H1 (cell line): ENCODE measurements around the gene NCKIPSD. TPM values are rescaled to one million over a fixed set of nuclear protein-coding genes. Genes with fewer than 3 reads are reported as not detected.

Source experiments
- CTCF ChIA-PET: fragments of 300-600 bp; sonication (Branson Sonifier 250); formaldehyde crosslinking; loops from one replicate; lab custom pipeline; 2021; ENCODE audit not compliant: partially characterized antibody; lab: Charles Lee
- POLR2A ChIA-PET: fragments of 300-600 bp; sonication (Branson Sonifier 250); formaldehyde crosslinking; loops from one replicate; lab custom pipeline; 2021; ENCODE audit warnings: inconsistent platforms; ENCODE audit not compliant: partially characterized antibody; lab: Charles Lee
- DNase-seq, 2 experiments: peaks; one replicate each; pipeline versions ENCODE4 v3.0.0 to v3.0.0-alpha.2; 2010 to 2022; ENCODE audit warnings: low spot score in 2 of 2, low read depth in 1 of 2, mixed read lengths in 1 of 2
- FAIRE-seq: peaks from 2 replicates; lab custom pipeline; 2011; peaks lifted over from hg19 to GRCh38; lab: Jason Lieb, UNC
- H2AFZ ChIP-seq: 2 replicates; pipeline ENCODE4 v1.8.1; 2012; ENCODE audit warnings: low read length, inconsistent platforms
- H2AK5ac ChIP-seq: 2 replicates; pipeline ENCODE4 v1.6.1; 2013; ENCODE audit warnings: low read depth, low read length
- H2BK120ac ChIP-seq: replicated peaks from 2 replicates; pipeline ENCODE3; 2013; ENCODE audit warnings: low read depth, low read length, inconsistent platforms
- H2BK12ac ChIP-seq: 2 replicates; pipeline ENCODE4 v1.6.1; 2013; ENCODE audit warnings: low read depth, low read length
- H2BK15ac ChIP-seq: 2 replicates; pipeline ENCODE4 v1.6.1; 2013; ENCODE audit warnings: low read length
- H2BK20ac ChIP-seq: 2 replicates; pipeline ENCODE4 v1.6.1; 2013; ENCODE audit warnings: low read length
- H2BK5ac ChIP-seq: 2 replicates; pipeline ENCODE4 v1.6.1; 2013; ENCODE audit warnings: low read depth, low read length
- H3K14ac ChIP-seq: 2 replicates; pipeline ENCODE4 v1.6.1; 2013; ENCODE audit warnings: inconsistent platforms; ENCODE audit not compliant: insufficient read length
- H3K18ac ChIP-seq: 2 replicates; pipeline ENCODE4 v1.6.1; 2013; ENCODE audit warnings: low read length; ENCODE audit errors: extremely low read depth
- H3K23ac ChIP-seq: 2 replicates; pipeline ENCODE4 v1.6.1; 2013; ENCODE audit warnings: inconsistent platforms; ENCODE audit not compliant: insufficient read length
- H3K23me2 ChIP-seq: 2 replicates; pipeline ENCODE4 v1.6.1; 2013; ENCODE audit warnings: low read depth, low read length
- H3K27ac ChIP-seq: 2 replicates; pipeline ENCODE4 v1.6.1; 2011; ENCODE audit warnings: low read depth, low read length, inconsistent platforms
- H3K27me3 ChIP-seq, 4 experiments: replicated peaks in 1 of 4; 1 replicate in 1 of 4; 2 replicates in 3 of 4; pipeline versions ENCODE4 v1.6.1 to v1.8.1; 2011 to 2013; ENCODE audit warnings: low read length in 3 of 4, mild to moderate bottlenecking in 3 of 4, inconsistent platforms in 2 of 4, mixed read lengths in 2 of 4, moderate library complexity in 1 of 4; ENCODE audit not compliant: control insufficient read depth in 3 of 4, insufficient read depth in 3 of 4; ENCODE audit errors: extremely low read depth in 1 of 4
- H3K36me3 ChIP-seq, 4 experiments: 2 replicates each; pipeline versions ENCODE4 v1.6.1 to v1.8.1; 2011 to 2013; ENCODE audit warnings: mild to moderate bottlenecking in 4 of 4, low read length in 3 of 4, moderate library complexity in 2 of 4, control low read depth in 1 of 4, inconsistent platforms in 1 of 4; ENCODE audit not compliant: insufficient read depth in 4 of 4, control insufficient read depth in 2 of 4
- H3K4ac ChIP-seq: replicated peaks from 2 replicates; pipeline ENCODE3; 2013; ENCODE audit warnings: low read length, low read depth, mixed read lengths, inconsistent platforms; ENCODE audit not compliant: insufficient read length
- H3K4me1 ChIP-seq, 4 experiments: replicated peaks in 1 of 4; 1 replicate in 1 of 4; 2 replicates in 3 of 4; pipeline versions ENCODE4 v1.6.1 to v1.8.1; 2011 to 2013; ENCODE audit warnings: low read length in 3 of 4, inconsistent platforms in 2 of 4, mixed read lengths in 1 of 4; ENCODE audit not compliant: insufficient read depth in 4 of 4, control insufficient read depth in 3 of 4
- H3K4me2 ChIP-seq, 2 experiments: 2 replicates each; pipeline versions ENCODE4 v1.6.1 to v1.8.1; 2011 to 2013; ENCODE audit warnings: low read depth in 2 of 2, low read length in 2 of 2, control low read depth in 1 of 2, inconsistent platforms in 1 of 2, mild to moderate bottlenecking in 1 of 2; ENCODE audit not compliant: insufficient read depth in 1 of 2
- H3K4me3 ChIP-seq, 4 experiments: fragments of 200-600, 300-600 bp in 1 of 4; sonication (generic), shearing (Covaris generic), sonication (Bioruptor Twin) in 1 of 4; 2 replicates each; pipeline versions ENCODE4 v1.5.1 to v1.8.1; 2011 to 2016; ENCODE audit warnings: low read length in 4 of 4, low read depth in 3 of 4, control low read depth in 2 of 4, inconsistent platforms in 2 of 4, mild to moderate bottlenecking in 2 of 4, mixed read lengths in 1 of 4, moderate library complexity in 1 of 4; ENCODE audit not compliant: insufficient read depth in 2 of 4; ENCODE audit errors: extremely low read depth in 1 of 4
- H3K56ac ChIP-seq: replicated peaks from 2 replicates; pipeline ENCODE3; 2013; ENCODE audit warnings: low read depth, mild to moderate bottlenecking, mixed read lengths, low read length, inconsistent platforms; ENCODE audit not compliant: insufficient read length
- H3K79me1 ChIP-seq: 2 replicates; pipeline ENCODE4 v1.6.1; 2013; ENCODE audit warnings: low read depth, low read length, control low read depth
- H3K79me2 ChIP-seq, 2 experiments: 2 replicates each; pipeline versions ENCODE4 v1.6.1 to v1.8.1; 2012 to 2013; ENCODE audit warnings: low read length in 2 of 2, mild to moderate bottlenecking in 2 of 2, inconsistent platforms in 1 of 2; ENCODE audit not compliant: insufficient read depth in 2 of 2, control insufficient read depth in 1 of 2
- H3K9ac ChIP-seq, 4 experiments: replicated peaks in 1 of 4; 1 replicate in 1 of 4; 2 replicates in 3 of 4; pipeline versions ENCODE4 v1.6.1 to v1.8.1; 2011 to 2013; ENCODE audit warnings: low read depth in 3 of 4, low read length in 3 of 4, control low read depth in 2 of 4, mild to moderate bottlenecking in 2 of 4, moderate library complexity in 2 of 4, inconsistent platforms in 1 of 4; ENCODE audit errors: extremely low read depth in 1 of 4
- H3K9me3 ChIP-seq, 2 experiments: 2 replicates each; pipeline versions ENCODE4 v1.6.1 to v1.8.1; 2012 to 2013; ENCODE audit warnings: mild to moderate bottlenecking in 2 of 2, moderate library complexity in 2 of 2, control low read depth in 1 of 2, inconsistent platforms in 1 of 2, low read depth in 1 of 2, low read length in 1 of 2, mixed read lengths in 1 of 2; ENCODE audit not compliant: insufficient read depth in 2 of 2
- H4K20me1 ChIP-seq, 2 experiments: replicated peaks in 1 of 2; 2 replicates each; pipeline versions ENCODE3 to v1.8.1; 2011 to 2013; ENCODE audit warnings: inconsistent platforms in 2 of 2, low read length in 2 of 2, mild to moderate bottlenecking in 1 of 2; ENCODE audit not compliant: insufficient read depth in 2 of 2, control insufficient read depth in 1 of 2
- H4K5ac ChIP-seq: 2 replicates; pipeline ENCODE4 v1.6.1; 2013; ENCODE audit warnings: low read length, low read depth, mixed read lengths, inconsistent platforms; ENCODE audit not compliant: insufficient read length
- H4K8ac ChIP-seq: 2 replicates; pipeline ENCODE4 v1.8.0; 2013; ENCODE audit warnings: mild to moderate bottlenecking, moderate library complexity, low read length, inconsistent platforms; ENCODE audit not compliant: insufficient read depth; ENCODE audit errors: extremely low read depth
- H4K91ac ChIP-seq: replicated peaks from 2 replicates; pipeline ENCODE3; 2013; ENCODE audit warnings: low read length, mixed read lengths, inconsistent platforms; ENCODE audit not compliant: insufficient read length
- HDAC6 ChIP-seq: IDR thresholded peaks from one replicate; pipeline ENCODE4 v1.7.1; 2012; ENCODE audit warnings: low read depth, mild to moderate bottlenecking, inconsistent platforms, low read length, moderate library complexity
- KDM4A ChIP-seq: IDR thresholded peaks from one replicate; pipeline ENCODE4 v1.7.1; 2012; ENCODE audit warnings: low read depth, mild to moderate bottlenecking, moderate library complexity, low read length, inconsistent platforms; ENCODE audit not compliant: severe bottlenecking
- MAFK ChIP-seq: IDR thresholded peaks from 2 replicates; pipeline ENCODE4 v1.6.1; 2012; ENCODE audit warnings: low read depth, mild to moderate bottlenecking, improper control_type of control experiment, low read length
- POLR2A ChIP-seq, 2 experiments: IDR thresholded peaks; 1 replicate in 1 of 2; 2 replicates in 1 of 2; pipeline ENCODE4 v1.6.1; 2011; ENCODE audit warnings: low read depth in 2 of 2, low read length in 2 of 2, mild to moderate bottlenecking in 2 of 2; ENCODE audit errors: control extremely low read depth in 1 of 2
- POLR2AphosphoS5 ChIP-seq: IDR thresholded peaks from 2 replicates; pipeline ENCODE4 v1.6.1; 2011; ENCODE audit warnings: low read depth, low read length
- RAD21 ChIP-seq, 2 experiments: IDR thresholded peaks in 1 of 2; conservative IDR thresholded peaks in 1 of 2; 2 replicates each; pipeline ENCODE4 v1.6.1; 2011; ENCODE audit warnings: low read depth in 2 of 2, low read length in 2 of 2, improper control_type of control experiment in 1 of 2, inconsistent platforms in 1 of 2, mild to moderate bottlenecking in 1 of 2, moderate library complexity in 1 of 2
- RFX5 ChIP-seq: IDR thresholded peaks from 2 replicates; pipeline ENCODE4 v1.6.1; 2011; ENCODE audit warnings: low read depth, low read length, improper control_type of control experiment, borderline replicate concordance
- WGBS, 2 experiments: shearing (Covaris generic) in 1 of 2; methylation state at CpG; one replicate each; pipeline versions ENCODE4 v1.1.6 to v1.1.7; 2013 to 2015; ENCODE audit warnings: low lambda C conversion rate in 2 of 2, mixed read lengths in 2 of 2, inconsistent platforms in 1 of 2, low coverage in 1 of 2, missing lambda C conversion rate in 1 of 2; ENCODE audit not compliant: insufficient replicate concordance in 2 of 2, insufficient coverage in 1 of 2, insufficient read length in 1 of 2; ENCODE audit errors: extremely low coverage in 1 of 2, missing lambda C conversion rate in 1 of 2; 5-methylcytosine and 5-hydroxymethylcytosine counted together
- polyA plus RNA-seq, 7 experiments: library from polyadenylated mRNA; depleted of rRNA in 3 of 7; stranded (reverse) in 5 of 7; unstranded in 2 of 7; fragments of >200 nt in 5 of 7; fragments of 200-250 nt in 2 of 7; gene quantifications; 1 replicate in 5 of 7; 2 replicates in 1 of 7; 4 replicates in 1 of 7; pipeline versions ENCODE4 v1.2.1 to v1.2.3, GENCODE V29; 2011 to 2013; ENCODE audit warnings: missing spikeins in 2 of 7, mixed read lengths in 2 of 7
- total RNA-seq: library from RNA; stranded (reverse); fragmentation: NEBNext Ultra II Directional; extraction: Animal tissue kit (Norgen Biotek cat#: 25700); gene quantifications from 2 replicates; pipeline ENCODE4 v1.2.1, GENCODE V29; 2021

The NCKIPSD gene
- total and polyA plus RNA-seq, 2 of the 8 experiments (the other 6 are each of a cell fraction or from before 2014, with no cell fraction given), result 34.7 to 91.8 TPM

DNA sequence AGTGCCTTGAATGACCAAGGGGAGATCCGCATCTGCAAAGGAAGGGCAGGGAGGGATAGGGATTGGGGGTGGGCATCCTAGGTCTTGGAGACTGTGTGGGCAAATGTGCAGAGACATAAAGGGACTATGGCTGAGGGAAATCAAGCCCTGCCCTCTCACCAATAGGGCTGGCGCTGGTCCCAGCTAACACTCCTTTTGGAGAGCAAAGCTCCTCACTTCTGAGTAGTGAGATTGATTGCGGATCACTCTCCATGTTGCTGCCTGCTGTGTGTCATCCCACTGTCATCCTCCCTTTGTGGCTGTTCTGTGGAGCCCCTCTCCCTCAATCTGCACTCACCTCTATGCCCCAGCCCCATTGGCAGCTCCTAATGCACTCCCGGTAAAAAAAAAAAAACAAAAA is 20.8 kb downstream of the NCKIPSD start:
- POLR2A ChIA-PET, result interaction anchor here (1.5 to 11.1 kb wide), 8 partner anchors 13 to 75 kb away, joined by 3 to 175 read pairs (median 42); partner anchors contain the start of genes NCKIPSD and SLC26A6
- DNase-seq (no peak), FAIRE-seq (no peak)
- Histone ChIP-seq H3K27me3 (0 out of 7 replicates have a peak, but pooled peaks cover 0 to 4% (median 0%) of the 10 kb centered on the region in 4 experiments), H3K56ac (no peak overlapping the region), H3K4me1 (peaks cover 0 to 11% (median 7%) of the 10 kb centered on the region in 4 experiments; a peak in 5 of 7 replicates), H2BK12ac (0 out of 2 replicates have a peak overlapping the region, but pooled peaks have one; percentile 50), H4K91ac (no peak overlapping the region), H4K5ac (no peak overlapping the region), H3K18ac (no peak overlapping the region), H3K23me2 (peaks cover 12% of the 10 kb centered on the region; the same call in 1 of the 2 replicates), H2AFZ (no peak overlapping the region), H2BK20ac (no peak overlapping the region), H3K9me3 (no peaks in the 10 kb centered on the region), H3K79me1 (peaks cover 2% of the 10 kb centered on the region; the same call in 1 of the 2 replicates), H2BK15ac (peak overlapping the region; percentile 72; the same call in 1 of the 2 replicates), H3K36me3 (peaks cover 0 to 12% (median 1%) of the 10 kb centered on the region in 4 experiments; a peak in 4 of 8 replicates), H2BK120ac (no peak overlapping the region), H3K4me2 (peak overlapping the region in 1 of 2 experiments; percentile 77; a peak in 1 of 4 replicates), H4K20me1 (peaks cover 5 to 12% of the 10 kb centered on the region in 2 experiments), H2AK5ac (peak overlapping the region; percentile 86; the same call in 1 of the 2 replicates), H3K4me3 (no peak overlapping the region), H4K8ac (no peak overlapping the region), H3K79me2 (no peaks in the 10 kb centered on the region), H3K4ac (no peak overlapping the region), H3K23ac (no peak overlapping the region), H3K14ac (no peak overlapping the region), H3K9ac (no peak overlapping the region), H3K27ac (no peak overlapping the region), H2BK5ac (0 out of 2 replicates have a peak overlapping the region, but pooled peaks have one; percentile 52)
- peak; percentile 33; the same call in 1 of the 2 replicates for TF ChIP-seq POLR2AphosphoS5
- TF ChIP-seq KDM4A, result no peak
- TF ChIP-seq MAFK, result no peak
- no peak for TF ChIP-seq RFX5
- TF ChIP-seq RAD21 (IDR thresholded peaks at IDR 0.05 in 1 of 2, conservative IDR thresholded peaks at IDR 0.05 in 1 of 2; ENCODE audit: low read depth in 2 of 2, low read length in 2 of 2), result no peak
- no peak for TF ChIP-seq HDAC6
- TF ChIP-seq POLR2A (IDR thresholded peaks at IDR 0.05; ENCODE audit: control extremely low read depth in 1 of 2, low read depth in 2 of 2, low read length in 2 of 2), result peak in 1 of 2 experiments; percentile 53; a peak in 2 of 3 replicates
- CTCF ChIA-PET, result interaction anchor here (0.9 to 5.2 kb wide), 12 partner anchors 10 to 357 kb away, joined by 3 to 27 read pairs (median 3); partner anchors contain the start of genes NCKIPSD, NDUFAF3, PRKAR2A and SLC26A6
- 92% methylated on average over 4 of the region's 4 CpGs; no CpG with 5 or more reads in 1 of the 2 experiments for WGBS, 2 experiments
